HK-2 (cell line): ENCODE measurements around the gene MAMSTR.

Experiments
- DNase-seq: peaks from one replicate; pipeline ENCODE4 v3.0.0-alpha.2; 2018; ENCODE audit not compliant: unreplicated experiment

MAMSTR gene

DNA sequence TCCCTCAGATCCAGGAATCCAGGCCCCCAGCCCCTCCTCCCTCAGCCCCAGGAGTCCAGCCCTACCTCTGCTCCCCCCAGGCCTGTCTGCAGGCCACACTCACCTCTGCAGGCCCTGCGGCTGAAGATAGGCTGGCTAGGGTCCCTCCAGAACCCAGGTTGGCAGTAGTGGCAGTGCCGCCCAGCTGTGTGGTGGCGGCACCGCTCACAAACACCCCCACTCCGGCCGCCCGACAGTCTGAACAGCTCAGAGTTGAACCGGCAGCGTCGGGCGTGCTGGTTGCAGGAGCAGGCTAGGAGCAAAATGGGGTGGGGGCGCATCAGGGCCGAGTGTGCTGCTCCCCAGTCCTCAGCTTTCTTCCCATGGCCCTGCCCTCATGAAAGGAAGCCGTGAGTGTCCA is 55.0 kb downstream of the MAMSTR start:
- no peak for DNase-seq

DNA sequence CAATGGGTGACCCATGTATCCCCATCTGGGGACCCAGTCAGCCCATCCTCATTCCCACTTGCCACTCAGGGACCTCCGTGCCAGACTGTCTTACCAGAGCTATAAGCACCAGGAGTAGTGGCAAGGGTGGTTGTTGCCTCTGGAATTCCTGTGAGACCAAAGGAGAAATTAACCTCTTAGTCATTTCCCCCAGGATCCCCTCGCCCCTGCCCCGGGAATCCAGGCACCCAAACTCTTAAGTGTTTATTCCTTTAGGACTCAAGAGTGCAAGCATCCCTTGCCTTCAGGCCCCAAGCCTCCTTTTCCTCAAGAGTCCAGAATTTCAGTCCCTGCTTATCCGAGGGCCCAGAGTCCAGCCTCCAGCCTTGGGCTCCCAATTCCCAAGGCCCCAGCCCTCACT is 55.9 kb downstream of the MAMSTR start:
- DNase-seq, result no peak
